WI38 (cell line): Measurements from ENCODE around the gene POU2AF3.
"Not testable (repeated sequence)": the region's sequence is repeated elsewhere in the genome, so short reads cannot be mapped to it uniquely, and the experiment has no call there.

Source experiments
- H3K4me3 ChIP-seq: 2 replicates; pipeline ENCODE4 v1.5.1; 2011; ENCODE audit warnings: low read depth, mild to moderate bottlenecking, control low read depth, low read length
- CTCF ChIP-seq: IDR thresholded peaks from 2 replicates; pipeline ENCODE4 v1.5.1; 2012; ENCODE audit warnings: low read depth, mild to moderate bottlenecking, control low read depth, low read length

Gene POU2AF3

GRCh38 chr11:111264646-111265045 is 33.7 kb upstream of the POU2AF3 start:
- H3K4me3 ChIP-seq, result no peak overlapping the region
- TF ChIP-seq CTCF, result no peak

DNA sequence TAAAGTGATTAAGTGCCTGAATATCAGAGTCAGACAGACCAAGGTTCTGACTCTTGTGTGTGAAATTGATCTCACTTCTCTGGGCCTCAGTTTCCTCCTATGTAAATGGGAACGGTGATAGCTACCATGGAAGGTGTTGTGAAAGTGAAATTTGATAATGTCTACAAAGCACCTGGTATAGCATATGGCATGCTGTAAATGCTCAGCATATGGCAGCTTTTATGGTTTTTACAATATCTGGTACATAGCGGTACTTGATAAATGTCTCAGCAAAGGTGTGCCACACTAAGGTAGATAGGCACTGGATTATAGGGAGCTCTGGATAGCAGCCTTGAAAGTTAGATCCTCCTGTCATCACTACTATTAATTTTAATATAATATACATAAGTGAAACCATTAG is 32.9 kb upstream of the POU2AF3 start:
- TF ChIP-seq CTCF, result no peak
- H3K4me3 ChIP-seq, result no peak overlapping the region

DNA sequence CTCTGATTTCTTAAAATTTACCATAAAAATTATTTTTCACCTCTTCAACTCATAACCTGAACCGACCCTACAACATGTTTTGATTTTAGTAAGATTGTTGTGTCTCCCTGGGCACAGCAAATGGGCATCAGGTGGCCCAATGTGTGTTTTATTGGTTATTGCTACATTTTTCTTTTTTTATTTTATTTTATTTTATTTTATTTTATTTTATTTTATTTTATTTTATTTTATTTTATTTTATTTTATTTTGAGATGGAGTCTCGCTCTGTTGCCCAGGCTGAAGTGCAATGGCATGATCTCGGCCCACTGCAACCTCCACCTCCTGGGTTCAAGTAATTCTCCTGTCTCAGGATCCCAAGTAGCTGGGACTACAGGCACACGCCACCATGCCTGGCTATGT is 30.0 kb upstream of the POU2AF3 start:
- not testable (repeated sequence) for H3K4me3 ChIP-seq

- no peak for TF ChIP-seq CTCF
Measured at GRCh38 chr11:111269146-111269868, 29.0 kb upstream of the POU2AF3 start.

DNA sequence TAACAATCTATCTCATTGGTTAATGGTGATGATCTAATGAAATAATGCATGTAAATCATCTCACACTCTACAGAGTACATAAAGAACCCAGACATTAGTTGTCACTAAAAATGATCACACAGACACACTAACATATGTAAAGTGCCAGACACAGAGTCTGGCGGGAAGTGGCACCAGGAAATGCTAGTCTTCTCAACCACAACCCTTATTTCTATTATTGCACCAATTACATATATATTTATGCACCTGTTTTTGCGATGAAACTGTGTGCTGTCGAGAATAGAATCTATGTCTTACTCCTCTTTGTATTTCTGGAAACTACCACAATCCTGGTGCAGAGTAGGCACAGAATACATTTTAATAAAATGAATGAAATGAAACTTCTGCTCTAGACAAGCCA is 25.9 kb upstream of the POU2AF3 start:
- H3K4me3 ChIP-seq, result no peak overlapping the region
- TF ChIP-seq CTCF, result no peak

More at GRCh38 chr11:111269146-111269868, 29.0 kb upstream of the POU2AF3 start:
- H3K4me3 ChIP-seq, result no peak overlapping the region

DNA sequence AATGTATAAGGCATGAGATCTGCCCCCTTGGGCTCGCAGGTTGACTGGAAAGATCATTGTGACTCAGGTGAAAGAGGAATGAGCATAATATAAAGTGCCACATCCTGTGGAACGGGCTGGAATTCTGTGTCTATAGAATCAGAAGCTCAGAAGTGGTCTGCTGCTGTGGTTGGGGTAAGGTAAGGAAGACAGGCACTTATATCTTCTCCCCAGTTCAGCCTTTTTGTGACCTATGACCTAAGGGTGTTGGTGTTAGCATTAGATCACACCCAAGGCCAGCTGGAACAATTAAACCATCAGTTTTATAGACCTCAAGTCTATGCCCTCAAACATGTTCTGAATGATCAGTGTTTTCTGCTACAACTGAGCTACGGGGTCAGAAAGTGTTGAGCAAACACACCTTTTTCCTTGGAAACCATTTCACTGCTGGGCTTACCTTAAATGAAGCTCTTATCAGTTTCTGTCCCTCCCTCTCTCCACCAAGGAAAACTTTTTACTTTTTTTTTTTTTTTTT is 15.7 kb upstream of the POU2AF3 start:
- TF ChIP-seq CTCF, result no peak
- H3K4me3 ChIP-seq, result no peak overlapping the region

DNA sequence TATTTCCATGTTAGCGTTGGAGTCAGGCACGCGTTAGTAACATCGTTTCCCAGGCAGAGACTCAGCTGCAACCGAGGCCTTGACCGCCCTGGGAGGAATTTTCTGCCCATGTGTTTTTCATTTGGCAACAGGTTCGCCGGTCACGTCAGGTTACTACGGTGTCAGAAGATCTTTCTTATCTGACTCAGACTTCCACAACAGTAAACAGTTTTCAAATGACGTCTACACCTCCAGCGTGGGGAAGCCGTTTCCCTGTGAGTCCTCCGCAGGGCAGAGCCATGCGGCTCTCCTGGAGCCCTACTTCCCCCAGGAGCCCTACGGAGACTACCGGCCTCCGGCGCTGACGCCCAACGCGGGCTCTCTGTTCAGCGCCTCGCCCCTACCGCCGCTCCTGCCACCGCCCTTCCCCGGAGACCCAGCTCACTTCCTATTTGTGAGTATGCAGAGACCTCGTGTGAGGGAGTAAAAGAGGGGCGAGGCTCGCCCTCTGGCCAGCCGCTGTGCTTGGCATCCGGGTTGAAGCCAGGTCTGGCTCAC is 14.3 kb upstream of the POU2AF3 start:
- no peak overlapping the region for H3K4me3 ChIP-seq

More for the DNA sequence above, 14.3 kb upstream of the POU2AF3 start:
- no peak for TF ChIP-seq CTCF
